ENCODE results near the gene KRTAP10-8. TPM values are rescaled to one million over a fixed set of nuclear protein-coding genes. Genes with fewer than 3 reads are reported as not detected.

The KRTAP10-8 gene
- total RNA-seq, 1 experiment from 2014 or later: not detected

DNA sequence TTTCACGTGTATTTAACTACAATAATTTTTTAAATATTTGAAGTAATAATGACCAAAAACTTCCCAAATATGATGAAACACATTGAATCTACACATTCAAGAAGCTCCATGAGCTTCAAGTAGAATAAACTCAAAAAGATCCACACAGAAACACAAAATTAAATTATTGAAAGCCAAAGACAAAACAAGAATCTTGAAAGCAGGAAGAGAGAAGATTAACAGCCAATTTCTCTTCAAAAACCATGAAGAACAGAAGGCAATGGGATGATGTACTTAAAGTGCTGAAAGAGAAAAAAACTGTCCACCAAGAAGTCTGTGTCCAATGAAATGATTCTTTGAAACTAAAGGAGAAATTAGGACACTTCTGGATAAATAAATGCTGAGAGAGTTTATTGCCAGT is 20.2 kb downstream of the KRTAP10-8 start:
- H2AFZ ChIP-seq (ENCODE audit: low read length): no peak overlapping the region
- no TSS peak for BruUV-seq (replicated peaks)
- TF ChIP-seq, protein P1, sequence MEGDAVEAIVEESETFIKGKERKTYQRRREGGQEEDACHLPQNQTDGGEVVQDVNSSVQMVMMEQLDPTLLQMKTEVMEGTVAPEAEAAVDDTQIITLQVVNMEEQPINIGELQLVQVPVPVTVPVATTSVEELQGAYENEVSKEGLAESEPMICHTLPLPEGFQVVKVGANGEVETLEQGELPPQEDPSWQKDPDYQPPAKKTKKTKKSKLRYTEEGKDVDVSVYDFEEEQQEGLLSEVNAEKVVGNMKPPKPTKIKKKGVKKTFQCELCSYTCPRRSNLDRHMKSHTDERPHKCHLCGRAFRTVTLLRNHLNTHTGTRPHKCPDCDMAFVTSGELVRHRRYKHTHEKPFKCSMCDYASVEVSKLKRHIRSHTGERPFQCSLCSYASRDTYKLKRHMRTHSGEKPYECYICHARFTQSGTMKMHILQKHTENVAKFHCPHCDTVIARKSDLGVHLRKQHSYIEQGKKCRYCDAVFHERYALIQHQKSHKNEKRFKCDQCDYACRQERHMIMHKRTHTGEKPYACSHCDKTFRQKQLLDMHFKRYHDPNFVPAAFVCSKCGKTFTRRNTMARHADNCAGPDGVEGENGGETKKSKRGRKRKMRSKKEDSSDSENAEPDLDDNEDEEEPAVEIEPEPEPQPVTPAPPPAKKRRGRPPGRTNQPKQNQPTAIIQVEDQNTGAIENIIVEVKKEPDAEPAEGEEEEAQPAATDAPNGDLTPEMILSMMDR (conservative IDR thresholded peaks at IDR 0.05; ENCODE audit: low read depth, low read length): no peak
- TF ChIP-seq EZH2 (IDR thresholded peaks at IDR 0.05; ENCODE audit: low read length, unreplicated experiment) (no peak), EZH2phosphoT487 (IDR thresholded peaks at IDR 0.05; ENCODE audit: borderline replicate concordance, low read length) (no peak)
- POLR2A ChIA-PET (ENCODE audit: unreplicated experiment): no interaction called here
- no peaks in the 10 kb centered on the region for H3K79me2 ChIP-seq (ENCODE audit: low read length)
- no peaks in the 10 kb centered on the region for H3K9me2 ChIP-seq (replicated peaks; ENCODE audit: low read length)
- no peaks in the 10 kb centered on the region for H3K27me3 ChIP-seq (ENCODE audit: low read length)
- DNase-seq: no peak
- no peak overlapping the region for H3K4me3 ChIP-seq (ENCODE audit: low read length)
- intact Hi-C loops (cut with micrococcal nuclease): no loop called here
- H4K20me1 ChIP-seq (ENCODE audit: low read length): no peaks in the 10 kb centered on the region
- no peak overlapping the region for H3K27ac ChIP-seq (ENCODE audit: low read length)
- no peak for ATAC-seq
- no peaks in the 10 kb centered on the region for H3K36me3 ChIP-seq (ENCODE audit: low read depth, low read length)
- no peak overlapping the region for H3K9ac ChIP-seq (ENCODE audit: low read length)
- no peaks in the 10 kb centered on the region for H3K4me1 ChIP-seq (ENCODE audit: insufficient read depth, low read length)
- CTCF ChIA-PET: no interaction called here
- no peaks in the 10 kb centered on the region for H3F3A ChIP-seq (ENCODE audit: low read length, unreplicated experiment)
- no peak overlapping the region for H3K4me2 ChIP-seq (ENCODE audit: low read length)
- 0 out of 2 replicates have a peak, but pooled peaks cover 7% of the 10 kb centered on the region for H3K9me3 ChIP-seq (ENCODE audit: low read length)

DNA sequence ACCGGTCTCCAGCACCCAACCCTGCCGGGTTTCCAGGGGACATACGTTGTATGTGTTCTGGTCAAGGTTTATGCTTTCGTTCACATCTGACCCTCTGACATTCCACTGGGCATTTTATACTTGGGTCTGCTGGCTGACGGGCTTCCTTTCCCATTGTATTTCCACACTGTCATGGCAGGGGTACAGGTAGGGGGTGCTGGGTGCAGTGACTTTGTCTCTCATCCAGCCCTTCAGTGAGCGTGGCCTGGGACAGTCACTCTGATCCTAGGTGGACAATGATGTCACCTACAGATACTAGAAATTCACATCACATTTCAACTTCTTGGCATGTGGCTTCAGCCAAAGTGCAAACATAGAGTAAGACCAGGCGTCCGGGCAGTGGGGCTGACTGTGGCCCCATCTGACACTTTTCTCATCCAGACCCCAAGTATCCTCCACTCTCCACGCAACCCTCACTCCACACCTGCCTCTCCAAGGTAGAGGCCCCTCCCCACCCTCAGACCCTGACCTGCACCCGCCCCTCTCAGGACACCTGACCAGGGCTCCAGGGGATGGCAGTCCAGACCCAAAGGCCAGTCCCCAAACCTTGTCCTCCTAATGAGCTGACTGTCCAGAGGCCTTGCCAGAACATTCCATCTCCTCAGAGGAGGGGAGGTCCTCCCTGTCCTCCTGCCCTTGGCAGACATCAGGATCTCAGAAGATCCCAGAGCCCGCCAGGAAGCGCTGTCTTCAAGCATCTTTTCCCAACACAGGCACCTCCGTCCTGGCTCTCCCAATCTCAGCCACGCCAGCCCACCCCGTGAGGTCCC is 24.5 kb downstream of the KRTAP10-8 start:
- H3K79me2 ChIP-seq (ENCODE audit: low read length): no peaks in the 10 kb centered on the region
- H3K27me3 ChIP-seq (ENCODE audit: low read length): no peaks in the 10 kb centered on the region
- no peak for ATAC-seq
- no peak for DNase-seq
- H4K20me1 ChIP-seq (ENCODE audit: low read length): no peaks in the 10 kb centered on the region
- H3K9me2 ChIP-seq (replicated peaks; ENCODE audit: low read length): no peaks in the 10 kb centered on the region
- H3K27ac ChIP-seq (ENCODE audit: low read length): no peak overlapping the region
- no peak overlapping the region for H3K9ac ChIP-seq (ENCODE audit: low read length)
- 0 out of 2 replicates have a peak, but pooled peaks cover 7% of the 10 kb centered on the region for H3K9me3 ChIP-seq (ENCODE audit: low read length)
- H3K4me3 ChIP-seq (ENCODE audit: low read length): no peak overlapping the region
- BruUV-seq (replicated peaks): no TSS peak
- no peaks in the 10 kb centered on the region for H3K36me3 ChIP-seq (ENCODE audit: low read depth, low read length)
- no peak overlapping the region for H2AFZ ChIP-seq (ENCODE audit: low read length)
- TF ChIP-seq EZH2phosphoT487 (IDR thresholded peaks at IDR 0.05; ENCODE audit: borderline replicate concordance, low read length) (no peak), EZH2 (IDR thresholded peaks at IDR 0.05; ENCODE audit: low read length, unreplicated experiment) (no peak)
- TF ChIP-seq, protein P1 (conservative IDR thresholded peaks at IDR 0.05; ENCODE audit: low read depth, low read length): no peak
- POLR2A ChIA-PET (ENCODE audit: unreplicated experiment): no interaction called here
- intact Hi-C loops (cut with micrococcal nuclease): no loop called here
- no peaks in the 10 kb centered on the region for H3F3A ChIP-seq (ENCODE audit: low read length, unreplicated experiment)
- H3K4me1 ChIP-seq (ENCODE audit: insufficient read depth, low read length): no peaks in the 10 kb centered on the region
- CTCF ChIA-PET: no interaction called here
- H3K4me2 ChIP-seq (ENCODE audit: low read length): no peak overlapping the region
